ENCODE data around the gene KYNU.
"Not testable (repeated sequence)": the region's sequence is repeated elsewhere in the genome, so short reads cannot be mapped to it uniquely, and the experiment has no call there.

The KYNU gene

DNA sequence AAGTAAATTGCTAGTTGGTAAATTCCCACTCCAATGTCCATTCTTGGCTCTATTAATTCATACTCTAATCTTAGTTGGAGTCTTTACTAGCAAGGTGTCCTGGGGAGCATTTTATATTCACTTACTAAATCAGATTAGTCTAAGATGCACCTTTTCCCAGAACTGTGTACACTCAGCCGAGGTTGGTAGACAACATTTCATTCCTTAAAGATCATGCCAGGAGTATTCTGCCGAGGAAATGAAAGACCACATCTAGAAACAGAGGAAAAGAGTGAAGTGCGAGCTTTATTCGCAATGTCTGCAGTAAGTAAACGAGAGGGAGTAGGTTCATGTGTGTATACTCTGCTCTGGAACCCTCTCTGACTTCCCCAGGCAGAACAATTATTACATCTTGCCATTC is 14.6 kb upstream of the KYNU start:
- Histone ChIP-seq H3K27ac (no peak overlapping the region), H3K4me1 (ENCODE audit: low read depth, poor library complexity, severe bottlenecking) (no peaks in the 10 kb centered on the region), H3K9ac (no peak overlapping the region), H3K4me2 (no peak overlapping the region), H3K4me3 (IDR thresholded peaks at IDR 0.05; ENCODE audit: insufficient read depth, low read depth, low read length) (no peak overlapping the region), H4K20me1 (ENCODE audit: insufficient read depth) (no peaks in the 10 kb centered on the region), H3K79me2 (ENCODE audit: insufficient read depth, low read depth) (no peaks in the 10 kb centered on the region), H2AFZ (ENCODE audit: low read depth) (no peak overlapping the region), H3K27me3 (ENCODE audit: insufficient read depth, low read depth) (no peaks in the 10 kb centered on the region), H3K36me3 (ENCODE audit: insufficient read depth) (no peaks in the 10 kb centered on the region)
- TF ChIP-seq, protein P1, sequence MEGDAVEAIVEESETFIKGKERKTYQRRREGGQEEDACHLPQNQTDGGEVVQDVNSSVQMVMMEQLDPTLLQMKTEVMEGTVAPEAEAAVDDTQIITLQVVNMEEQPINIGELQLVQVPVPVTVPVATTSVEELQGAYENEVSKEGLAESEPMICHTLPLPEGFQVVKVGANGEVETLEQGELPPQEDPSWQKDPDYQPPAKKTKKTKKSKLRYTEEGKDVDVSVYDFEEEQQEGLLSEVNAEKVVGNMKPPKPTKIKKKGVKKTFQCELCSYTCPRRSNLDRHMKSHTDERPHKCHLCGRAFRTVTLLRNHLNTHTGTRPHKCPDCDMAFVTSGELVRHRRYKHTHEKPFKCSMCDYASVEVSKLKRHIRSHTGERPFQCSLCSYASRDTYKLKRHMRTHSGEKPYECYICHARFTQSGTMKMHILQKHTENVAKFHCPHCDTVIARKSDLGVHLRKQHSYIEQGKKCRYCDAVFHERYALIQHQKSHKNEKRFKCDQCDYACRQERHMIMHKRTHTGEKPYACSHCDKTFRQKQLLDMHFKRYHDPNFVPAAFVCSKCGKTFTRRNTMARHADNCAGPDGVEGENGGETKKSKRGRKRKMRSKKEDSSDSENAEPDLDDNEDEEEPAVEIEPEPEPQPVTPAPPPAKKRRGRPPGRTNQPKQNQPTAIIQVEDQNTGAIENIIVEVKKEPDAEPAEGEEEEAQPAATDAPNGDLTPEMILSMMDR (conservative IDR thresholded peaks at IDR 0.05; ENCODE audit: low read depth, low read length): no peak

DNA sequence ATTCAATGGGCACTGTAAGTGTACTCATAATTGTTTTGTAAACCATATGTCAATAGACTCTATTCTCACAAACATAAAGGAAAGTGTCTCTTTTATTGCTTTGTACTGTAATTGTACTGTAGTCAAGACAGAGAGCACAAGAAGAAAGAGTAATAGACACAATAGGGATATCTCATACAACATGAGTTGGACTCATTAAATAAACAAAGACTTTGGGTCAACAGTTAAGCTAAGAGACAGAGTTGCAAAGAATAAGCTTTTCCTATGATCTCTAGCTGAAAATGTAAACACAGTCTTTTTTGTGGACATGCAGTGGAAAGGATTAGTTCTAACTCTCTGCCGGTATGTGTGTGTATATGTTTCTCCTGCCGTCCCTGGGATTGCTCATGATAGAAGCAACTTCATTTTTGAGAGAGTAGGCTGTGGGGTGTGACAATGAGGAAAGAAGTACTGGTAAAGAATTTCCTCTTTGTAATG is 13.9 kb upstream of the KYNU start:
- H3K9ac ChIP-seq: no peak overlapping the region
- no peaks in the 10 kb centered on the region for H3K27me3 ChIP-seq (ENCODE audit: insufficient read depth, low read depth)
- H3K4me1 ChIP-seq (ENCODE audit: low read depth, poor library complexity, severe bottlenecking): no peaks in the 10 kb centered on the region
- H3K4me3 ChIP-seq (IDR thresholded peaks at IDR 0.05; ENCODE audit: insufficient read depth, low read depth, low read length): no peak overlapping the region
- H3K4me2 ChIP-seq: no peak overlapping the region
- no peak overlapping the region for H2AFZ ChIP-seq (ENCODE audit: low read depth)
- TF ChIP-seq, protein P1 (conservative IDR thresholded peaks at IDR 0.05; ENCODE audit: low read depth, low read length): no peak
- H4K20me1 ChIP-seq (ENCODE audit: insufficient read depth): no peaks in the 10 kb centered on the region
- no peaks in the 10 kb centered on the region for H3K36me3 ChIP-seq (ENCODE audit: insufficient read depth)
- H3K79me2 ChIP-seq (ENCODE audit: insufficient read depth, low read depth): no peaks in the 10 kb centered on the region
- no peak overlapping the region for H3K27ac ChIP-seq

GRCh38 chr2:142864605-142865004 is 12.9 kb upstream of the KYNU start:
- H3K4me3 ChIP-seq (IDR thresholded peaks at IDR 0.05; ENCODE audit: insufficient read depth, low read depth, low read length); H3K4me1 ChIP-seq (ENCODE audit: low read depth, poor library complexity, severe bottlenecking); H3K4me2 ChIP-seq; H4K20me1 ChIP-seq (ENCODE audit: insufficient read depth); H3K27me3 ChIP-seq (ENCODE audit: insufficient read depth, low read depth); H3K79me2 ChIP-seq (ENCODE audit: insufficient read depth, low read depth); H3K27ac ChIP-seq; H3K36me3 ChIP-seq (ENCODE audit: insufficient read depth); H2AFZ ChIP-seq (ENCODE audit: low read depth); H3K9ac ChIP-seq: not testable (repeated sequence)

DNA sequence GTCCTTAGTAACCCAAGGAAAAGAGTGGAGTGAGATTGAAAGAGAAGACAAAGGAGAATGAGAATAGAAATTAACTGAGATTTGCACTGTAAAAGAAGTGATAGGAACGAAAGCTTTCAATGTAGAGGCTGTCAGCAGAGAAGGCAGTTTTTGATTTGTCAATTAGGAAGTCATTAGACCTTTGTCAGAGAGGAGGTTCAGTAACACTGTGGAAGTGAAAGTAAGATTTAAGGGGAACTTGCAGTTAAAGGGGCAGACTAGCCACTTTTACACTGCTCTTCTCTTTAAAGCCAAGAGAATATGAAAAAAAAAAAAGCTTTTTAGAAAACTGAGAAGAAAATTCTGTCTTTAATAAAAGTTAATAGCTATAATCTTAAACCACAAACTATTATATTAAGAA is 11.5 kb upstream of the KYNU start:
- Histone ChIP-seq H3K4me1 (ENCODE audit: low read depth, poor library complexity, severe bottlenecking) (no peaks in the 10 kb centered on the region), H3K27ac (no peak overlapping the region), H3K4me2 (no peak overlapping the region)

DNA sequence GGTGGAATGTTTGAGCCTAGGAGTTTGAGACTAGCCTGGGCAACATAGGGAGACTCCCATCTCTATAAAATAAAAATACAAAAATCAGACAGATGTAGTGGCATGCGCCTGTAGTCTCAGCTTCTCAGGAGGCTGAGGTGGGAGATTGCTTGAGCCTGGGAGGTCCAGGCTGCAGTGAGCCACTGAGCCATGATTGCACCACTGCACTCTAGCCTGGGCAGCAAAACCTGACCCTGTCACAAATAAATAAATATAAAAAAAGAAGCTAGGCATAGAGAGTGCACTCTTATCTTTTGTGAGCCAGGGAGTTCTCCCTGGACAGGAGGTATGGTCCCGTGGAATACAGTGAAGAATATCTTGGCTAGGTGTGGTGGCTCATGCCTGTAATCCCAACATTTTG is 11.0 kb upstream of the KYNU start:
- H3K27me3 ChIP-seq (ENCODE audit: insufficient read depth, low read depth): no peaks in the 10 kb centered on the region
- H3K79me2 ChIP-seq (ENCODE audit: insufficient read depth, low read depth): no peaks in the 10 kb centered on the region
- TF ChIP-seq, protein P1 (conservative IDR thresholded peaks at IDR 0.05; ENCODE audit: low read depth, low read length): no peak
- H4K20me1 ChIP-seq (ENCODE audit: insufficient read depth): no peaks in the 10 kb centered on the region
- H3K4me1 ChIP-seq (ENCODE audit: low read depth, poor library complexity, severe bottlenecking): no peaks in the 10 kb centered on the region
- H3K9ac ChIP-seq: no peak overlapping the region
- no peaks in the 10 kb centered on the region for H3K36me3 ChIP-seq (ENCODE audit: insufficient read depth)
- H3K4me2 ChIP-seq: no peak overlapping the region
- H3K4me3 ChIP-seq (IDR thresholded peaks at IDR 0.05; ENCODE audit: insufficient read depth, low read depth, low read length): no peak overlapping the region
- no peak overlapping the region for H3K27ac ChIP-seq
- no peak overlapping the region for H2AFZ ChIP-seq (ENCODE audit: low read depth)

More for the DNA sequence above, 11.5 kb upstream of the KYNU start:
- no peak overlapping the region for H3K9ac ChIP-seq
- no peaks in the 10 kb centered on the region for H4K20me1 ChIP-seq (ENCODE audit: insufficient read depth)
- H3K27me3 ChIP-seq (ENCODE audit: insufficient read depth, low read depth): no peaks in the 10 kb centered on the region
- H3K4me3 ChIP-seq (IDR thresholded peaks at IDR 0.05; ENCODE audit: insufficient read depth, low read depth, low read length): no peak overlapping the region
- no peaks in the 10 kb centered on the region for H3K36me3 ChIP-seq (ENCODE audit: insufficient read depth)
- no peaks in the 10 kb centered on the region for H3K79me2 ChIP-seq (ENCODE audit: insufficient read depth, low read depth)
- no peak overlapping the region for H2AFZ ChIP-seq (ENCODE audit: low read depth)
- TF ChIP-seq, protein P1 (conservative IDR thresholded peaks at IDR 0.05; ENCODE audit: low read depth, low read length): no peak

Data from KMS-11 (cell line).